Activated CD4-positive, alpha-beta T cell treated with anti-CD3 and anti-CD28 coated beads, Interleukin-2, Interleukin-6, amounts not matched to agents 100 ng/mL and 50 ng/mL, durations not matched to agents 16 hours and 8 hours (primary cell): Measurements from ENCODE around the gene SMIM36.
"Not testable (repeated sequence)": the region's sequence is repeated elsewhere in the genome, so short reads cannot be mapped to it uniquely, and the experiment has no call there.

Source experiments
- DNase-seq: peaks from one replicate; pipeline ENCODE4 v3.0.0-alpha.2; 2020

The SMIM36 gene

GRCh38 chr17:55453839-55454557 lies 57.3 kb downstream of the SMIM36 start:
- no peak for DNase-seq

GRCh38 chr17:55452139-55452790 lies 59.0 kb downstream of the SMIM36 start:
- no peak for DNase-seq

GRCh38 chr17:55451758-55452138 lies 59.5 kb downstream of the SMIM36 start:
- DNase-seq, result no peak

GRCh38 chr17:55451203-55451641 lies 60.0 kb downstream of the SMIM36 start:
- DNase-seq, result no peak

GRCh38 chr17:55450232-55450825 lies 60.9 kb downstream of the SMIM36 start:
- DNase-seq, result no peak

- no peak for DNase-seq
These were observed 62.6 kb downstream of the SMIM36 start for GRCh38 chr17:55448681-55449080.

- no peak for DNase-seq
These were observed 64.6 kb downstream of the SMIM36 start for GRCh38 chr17:55446581-55447205.

GRCh38 chr17:55446004-55446403 lies 65.2 kb downstream of the SMIM36 start:
- not testable (repeated sequence) for DNase-seq

- DNase-seq, result no peak
These were observed 66.5 kb downstream of the SMIM36 start for GRCh38 chr17:55444471-55445441.

GRCh38 chr17:55443904-55444303 lies 67.3 kb downstream of the SMIM36 start:
- DNase-seq, result no peak

GRCh38 chr17:55442953-55443683 lies 68.1 kb downstream of the SMIM36 start:
- DNase-seq, result no peak

GRCh38 chr17:55442462-55442861 lies 68.8 kb downstream of the SMIM36 start:
- no peak for DNase-seq

GRCh38 chr17:55441544-55441943 lies 69.7 kb downstream of the SMIM36 start:
- DNase-seq, result no peak

- no peak for DNase-seq
These were observed 70.9 kb downstream of the SMIM36 start for GRCh38 chr17:55440391-55440790.

- no peak for DNase-seq
These were observed 74.1 kb downstream of the SMIM36 start for GRCh38 chr17:55437159-55437605.

- no peak for DNase-seq
These were observed 74.8 kb downstream of the SMIM36 start for GRCh38 chr17:55436224-55437158.

- DNase-seq, result no peak
These were observed 75.8 kb downstream of the SMIM36 start for GRCh38 chr17:55435408-55435807.

GRCh38 chr17:55434721-55435120 lies 76.5 kb downstream of the SMIM36 start:
- DNase-seq, result peak; percentile 17

GRCh38 chr17:55433629-55434422 lies 77.4 kb downstream of the SMIM36 start:
- DNase-seq, result no peak
